Islet precursor cell (in vitro differentiated cells): Measurements from ENCODE around the gene PLEKHJ1.

Source experiments
- DNase-seq: peaks from one replicate; pipeline ENCODE4 v3.0.0-alpha.2; 2018

The PLEKHJ1 gene

GRCh38 chr19:2195361-2195760 lies 40.8 kb downstream of the PLEKHJ1 start:
- no peak for DNase-seq

- no peak for DNase-seq
These were observed 41.5 kb downstream of the PLEKHJ1 start for GRCh38 chr19:2194513-2195078.

- no peak for DNase-seq
These were observed 42.3 kb downstream of the PLEKHJ1 start for GRCh38 chr19:2193807-2194206.

- no peak for DNase-seq
These were observed 43.3 kb downstream of the PLEKHJ1 start for GRCh38 chr19:2192862-2193261.

- no peak for DNase-seq
These were observed 44.4 kb downstream of the PLEKHJ1 start for GRCh38 chr19:2191456-2192310.

GRCh38 chr19:2190848-2191455 lies 45.2 kb downstream of the PLEKHJ1 start:
- no peak for DNase-seq

- DNase-seq = no peak
These were observed 46.2 kb downstream of the PLEKHJ1 start for GRCh38 chr19:2189880-2190279.

GRCh38 chr19:2188708-2189385 lies 47.3 kb downstream of the PLEKHJ1 start:
- no peak for DNase-seq

- no peak for DNase-seq
These were observed 49.0 kb downstream of the PLEKHJ1 start for GRCh38 chr19:2187159-2187558.

- DNase-seq = peak; percentile 91
These were observed 49.9 kb downstream of the PLEKHJ1 start for GRCh38 chr19:2186071-2186846.

- DNase-seq = no peak
These were observed 50.4 kb downstream of the PLEKHJ1 start for GRCh38 chr19:2185734-2186070.

- DNase-seq = no peak
These were observed 51.6 kb downstream of the PLEKHJ1 start for GRCh38 chr19:2184422-2184975.
